GM18526 (cell line): ENCODE results near the gene SPSB4.

Experiments
- POLR2A ChIP-seq: IDR thresholded peaks from 3 replicates; pipeline ENCODE4 v1.6.1; 2011; ENCODE audit not compliant: insufficient read length; ENCODE audit errors: extremely low read depth

SPSB4 gene

GRCh38 chr3:141129541-141130011 lies 78.4 kb downstream of the SPSB4 start:
- no peak for TF ChIP-seq POLR2A

- TF ChIP-seq POLR2A: no peak
These were observed 92.4 kb downstream of the SPSB4 start for GRCh38 chr3:141143517-141143916.

GRCh38 chr3:141146979-141147470 lies 95.9 kb downstream of the SPSB4 start:
- no peak for TF ChIP-seq POLR2A

- TF ChIP-seq POLR2A: no peak
These were observed 96.5 kb downstream of the SPSB4 start for GRCh38 chr3:141147657-141148056.

GRCh38 chr3:141148169-141148568 lies 97.0 kb downstream of the SPSB4 start:
- no peak for TF ChIP-seq POLR2A

GRCh38 chr3:141148770-141149169 lies 97.6 kb downstream of the SPSB4 start:
- TF ChIP-seq POLR2A: no peak

- TF ChIP-seq POLR2A: no peak
These were observed 99.1 kb downstream of the SPSB4 start for GRCh38 chr3:141150081-141150830.

GRCh38 chr3:141150931-141151330 lies 99.8 kb downstream of the SPSB4 start:
- TF ChIP-seq POLR2A: no peak

- TF ChIP-seq POLR2A: no peak
These were observed 100.3 kb downstream of the SPSB4 start for GRCh38 chr3:141151439-141151838.

GRCh38 chr3:141152130-141152529 lies 101.0 kb downstream of the SPSB4 start:
- no peak for TF ChIP-seq POLR2A

- TF ChIP-seq POLR2A: no peak
These were observed 101.9 kb downstream of the SPSB4 start for GRCh38 chr3:141152801-141153678.

GRCh38 chr3:141153679-141153966 lies 102.5 kb downstream of the SPSB4 start:
- TF ChIP-seq POLR2A: no peak

- TF ChIP-seq POLR2A: no peak
These were observed 113.7 kb downstream of the SPSB4 start for GRCh38 chr3:141164852-141165251.

GRCh38 chr3:141167681-141168080 lies 116.5 kb downstream of the SPSB4 start:
- TF ChIP-seq POLR2A: no peak

GRCh38 chr3:141170678-141171295 lies 119.6 kb downstream of the SPSB4 start:
- no peak for TF ChIP-seq POLR2A

- TF ChIP-seq POLR2A: no peak
These were observed 123.5 kb downstream of the SPSB4 start for GRCh38 chr3:141174674-141175073.
